ENCODE measurements around the gene KAZN. TPM values are rescaled to one million over a fixed set of nuclear protein-coding genes. Genes with fewer than 3 reads are reported as not detected.
"Not testable (repeated sequence)": the region's sequence is repeated elsewhere in the genome, so short reads cannot be mapped to it uniquely, and the experiment has no call there.

The KAZN gene
- polyA plus RNA-seq, 1 experiment: 5.5 TPM

DNA sequence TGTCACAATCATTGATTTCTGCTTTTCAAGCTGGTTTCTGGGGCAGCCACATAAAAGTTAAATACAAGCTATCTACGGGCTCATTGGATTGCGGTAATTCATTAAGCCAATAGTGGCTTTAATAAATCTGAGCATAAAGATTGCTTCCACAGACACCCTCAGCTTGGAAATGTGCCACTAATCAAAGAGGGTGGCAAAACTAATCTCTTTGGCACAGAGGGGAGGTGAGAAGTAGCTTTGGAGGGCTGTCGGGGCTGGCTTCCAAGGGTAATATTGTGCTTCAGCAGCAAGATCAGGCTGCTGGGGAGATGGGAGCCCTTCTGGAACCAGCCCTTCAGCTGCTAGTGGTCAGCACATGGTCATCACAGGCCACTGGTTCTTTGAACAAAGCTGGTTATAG, 21.2 kb upstream of the KAZN start:
- H3K36me3 ChIP-seq (ENCODE audit: control insufficient read depth, insufficient read depth, low read length): no peaks in the 10 kb centered on the region
- no peak for DNase-seq (ENCODE audit: low read depth)
- CTCF ChIA-PET: no interaction called here
- no peaks in the 10 kb centered on the region for H3K27me3 ChIP-seq (ENCODE audit: control insufficient read depth, insufficient read depth, low read length)
- POLR2A ChIA-PET: no interaction called here
- TF ChIP-seq, protein P1, sequence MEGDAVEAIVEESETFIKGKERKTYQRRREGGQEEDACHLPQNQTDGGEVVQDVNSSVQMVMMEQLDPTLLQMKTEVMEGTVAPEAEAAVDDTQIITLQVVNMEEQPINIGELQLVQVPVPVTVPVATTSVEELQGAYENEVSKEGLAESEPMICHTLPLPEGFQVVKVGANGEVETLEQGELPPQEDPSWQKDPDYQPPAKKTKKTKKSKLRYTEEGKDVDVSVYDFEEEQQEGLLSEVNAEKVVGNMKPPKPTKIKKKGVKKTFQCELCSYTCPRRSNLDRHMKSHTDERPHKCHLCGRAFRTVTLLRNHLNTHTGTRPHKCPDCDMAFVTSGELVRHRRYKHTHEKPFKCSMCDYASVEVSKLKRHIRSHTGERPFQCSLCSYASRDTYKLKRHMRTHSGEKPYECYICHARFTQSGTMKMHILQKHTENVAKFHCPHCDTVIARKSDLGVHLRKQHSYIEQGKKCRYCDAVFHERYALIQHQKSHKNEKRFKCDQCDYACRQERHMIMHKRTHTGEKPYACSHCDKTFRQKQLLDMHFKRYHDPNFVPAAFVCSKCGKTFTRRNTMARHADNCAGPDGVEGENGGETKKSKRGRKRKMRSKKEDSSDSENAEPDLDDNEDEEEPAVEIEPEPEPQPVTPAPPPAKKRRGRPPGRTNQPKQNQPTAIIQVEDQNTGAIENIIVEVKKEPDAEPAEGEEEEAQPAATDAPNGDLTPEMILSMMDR (IDR thresholded peaks at IDR 0.05; ENCODE audit: insufficient read depth, low read depth, low read length): no peak
- H3K4me3 ChIP-seq (ENCODE audit: low read depth, low read length): no peak overlapping the region

DNA sequence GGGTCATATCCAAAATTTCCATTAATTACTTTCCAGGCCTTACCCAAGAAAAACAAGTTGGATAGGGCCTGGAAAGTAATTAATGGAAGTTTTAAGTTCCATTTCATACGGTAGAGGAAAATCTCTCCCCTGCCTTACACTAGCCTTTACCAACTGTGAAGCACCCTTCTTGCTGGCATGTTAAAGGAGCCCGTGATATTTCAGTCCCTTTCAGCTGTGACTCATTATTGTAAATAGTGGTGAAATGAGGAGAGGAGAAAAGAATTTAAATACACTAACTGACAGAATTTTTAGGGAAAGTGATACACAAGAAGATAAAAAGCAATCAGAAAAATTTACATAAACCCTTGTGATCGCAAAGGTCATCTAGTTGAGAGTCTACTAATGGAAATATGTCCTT, 20.3 kb upstream of the KAZN start:
- DNase-seq (ENCODE audit: low read depth): no peak
- Histone ChIP-seq H3K4me3 (ENCODE audit: low read depth, low read length) (no peak overlapping the region), H3K27me3 (ENCODE audit: control insufficient read depth, insufficient read depth, low read length) (no peaks in the 10 kb centered on the region), H3K36me3 (ENCODE audit: control insufficient read depth, insufficient read depth, low read length) (no peaks in the 10 kb centered on the region)
- TF ChIP-seq, protein P1 (IDR thresholded peaks at IDR 0.05; ENCODE audit: insufficient read depth, low read depth, low read length): no peak
- ChIA-PET CTCF (no interaction called here), POLR2A (no interaction called here)

DNA sequence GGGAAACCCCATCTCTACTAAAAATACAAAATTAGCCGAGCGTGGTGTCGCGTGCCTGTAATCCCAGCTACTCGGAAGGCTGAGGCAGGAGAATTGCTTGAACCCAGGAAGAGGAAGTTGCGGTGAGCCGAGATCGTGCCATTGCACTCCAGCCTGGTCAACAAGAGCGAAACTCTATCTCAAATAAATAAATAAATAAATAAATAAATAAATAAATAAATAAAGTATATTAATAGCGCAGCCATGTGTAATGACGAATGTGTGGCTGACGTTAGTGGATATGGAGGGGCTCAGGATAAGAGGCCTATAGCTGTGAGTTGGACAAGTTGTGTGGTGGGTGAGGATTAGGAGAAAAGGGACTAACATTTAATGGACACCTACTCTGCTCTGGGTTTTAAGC, 18.2 kb upstream of the KAZN start:
- CTCF ChIA-PET: not testable (repeated sequence)

DNA sequence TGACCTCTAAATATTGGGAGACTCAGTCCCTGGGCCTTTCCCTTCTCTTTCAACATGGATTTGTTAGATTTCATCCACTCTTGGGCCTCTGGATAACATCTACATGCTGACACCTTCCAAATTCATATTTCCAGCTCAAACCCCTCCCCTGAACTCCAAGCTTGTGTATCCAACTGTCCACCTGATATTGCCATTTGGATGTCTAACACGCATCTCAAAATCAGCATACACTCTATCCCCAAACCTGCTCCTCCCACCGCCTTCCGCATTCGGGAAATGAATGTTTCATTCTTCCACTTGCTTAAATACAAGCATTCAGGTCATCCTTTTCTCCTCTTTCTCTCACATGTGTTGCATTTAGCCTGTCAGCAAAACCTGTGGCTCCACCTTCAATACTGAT, 17.5 kb upstream of the KAZN start:
- Histone ChIP-seq H3K36me3 (ENCODE audit: control insufficient read depth, insufficient read depth, low read length) (no peaks in the 10 kb centered on the region), H3K27me3 (ENCODE audit: control insufficient read depth, insufficient read depth, low read length) (no peaks in the 10 kb centered on the region), H3K4me3 (ENCODE audit: low read depth, low read length) (no peak overlapping the region)
- CTCF ChIA-PET: interaction anchor here (0.5 kb wide), 1 partner anchor 222 kb away, joined by 3 read pairs; no protein-coding TSS in a partner anchor
- TF ChIP-seq, protein P1 (IDR thresholded peaks at IDR 0.05; ENCODE audit: insufficient read depth, low read depth, low read length): no peak
- DNase-seq (ENCODE audit: low read depth): no peak
- POLR2A ChIA-PET: no interaction called here

More for the DNA sequence above, 18.2 kb upstream of the KAZN start:
- H3K36me3 ChIP-seq (ENCODE audit: control insufficient read depth, insufficient read depth, low read length); H3K27me3 ChIP-seq (ENCODE audit: control insufficient read depth, insufficient read depth, low read length); POLR2A ChIA-PET; H3K4me3 ChIP-seq (ENCODE audit: low read depth, low read length); DNase-seq (ENCODE audit: low read depth): not testable (repeated sequence)

DNA sequence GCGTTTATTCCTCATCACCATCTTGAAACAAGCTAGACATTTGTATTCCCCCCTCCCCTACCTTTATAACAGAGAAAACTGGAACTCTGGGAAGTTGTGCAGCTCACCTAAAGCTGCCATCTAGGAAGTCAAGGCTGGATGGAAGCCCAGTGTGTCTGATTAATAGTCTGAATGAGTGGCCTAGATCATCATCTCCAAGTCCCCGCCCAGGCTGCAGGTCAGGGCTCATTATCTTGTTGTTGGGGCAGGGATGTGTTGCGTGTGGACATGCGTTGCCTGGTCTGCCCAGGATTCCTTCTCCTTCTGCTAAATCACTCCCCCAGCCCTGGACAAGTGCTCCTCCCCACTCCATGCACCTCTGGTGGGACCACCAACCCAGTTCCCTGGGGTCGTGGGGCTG, 14.7 kb upstream of the KAZN start:
- ChIA-PET POLR2A (no interaction called here), CTCF (no interaction called here)
- TF ChIP-seq, protein P1 (IDR thresholded peaks at IDR 0.05; ENCODE audit: insufficient read depth, low read depth, low read length): no peak
- Histone ChIP-seq H3K4me3 (ENCODE audit: low read depth, low read length) (no peak overlapping the region), H3K27me3 (ENCODE audit: control insufficient read depth, insufficient read depth, low read length) (no peaks in the 10 kb centered on the region), H3K36me3 (ENCODE audit: control insufficient read depth, insufficient read depth, low read length) (no peaks in the 10 kb centered on the region)
- DNase-seq (ENCODE audit: low read depth): no peak

DNA sequence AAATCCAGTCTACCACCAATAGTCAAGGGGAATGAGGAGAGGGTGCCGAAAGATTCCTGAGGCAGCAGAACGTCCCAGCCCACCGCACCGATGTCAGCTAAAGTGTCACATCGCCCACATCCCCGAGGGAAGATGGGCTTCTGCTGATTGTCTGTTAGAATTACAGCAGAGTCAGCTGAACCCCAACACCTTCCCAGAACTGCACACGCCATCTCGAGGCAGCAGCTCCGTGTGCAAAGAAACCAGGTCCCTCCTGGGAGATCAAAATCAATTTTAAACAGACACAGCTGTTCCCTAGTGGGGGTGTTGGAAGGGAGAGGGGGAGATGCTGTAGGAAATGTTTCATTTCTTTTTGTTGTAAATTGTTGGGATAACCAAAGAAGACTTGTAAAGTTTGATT, 12.8 kb upstream of the KAZN start:
- POLR2A ChIA-PET: no interaction called here

More for the DNA sequence above, 12.8 kb upstream of the KAZN start:
- Histone ChIP-seq H3K4me3 (ENCODE audit: low read depth, low read length) (no peak overlapping the region), H3K36me3 (ENCODE audit: control insufficient read depth, insufficient read depth, low read length) (no peaks in the 10 kb centered on the region), H3K27me3 (ENCODE audit: control insufficient read depth, insufficient read depth, low read length) (no peaks in the 10 kb centered on the region)
- CTCF ChIA-PET: no interaction called here
- no peak for DNase-seq (ENCODE audit: low read depth)
- TF ChIP-seq, protein P1 (IDR thresholded peaks at IDR 0.05; ENCODE audit: insufficient read depth, low read depth, low read length): no peak

Data from BJ (cell line).